HFF-Myc (cell line): Measurements from ENCODE around the gene SH3BP1.

Experiments
- DNase-seq: peaks from one replicate; pipeline ENCODE4 v3.0.0-alpha.2; 2011; ENCODE audit warnings: low read depth; ENCODE audit errors: extremely low read depth
- H3K4me3 ChIP-seq: replicated peaks from 2 replicates; pipeline ENCODE4 v1.5.1; 2011; ENCODE audit warnings: low read depth, mild to moderate bottlenecking, control low read depth, low read length
- CTCF ChIP-seq: IDR thresholded peaks from 2 replicates; pipeline ENCODE4 v1.5.1; 2012; ENCODE audit warnings: mild to moderate bottlenecking, low read depth, low read length, control low read depth; ENCODE audit errors: missing control alignments

The SH3BP1 gene

GRCh38 chr22:37680191-37680851, 40.9 kb downstream of the SH3BP1 start:
- no peak overlapping the region for H3K4me3 ChIP-seq
- TF ChIP-seq CTCF: no peak
- DNase-seq: no peak

GRCh38 chr22:37681001-37681424, 41.5 kb downstream of the SH3BP1 start:
- no peak for DNase-seq
- no peak for TF ChIP-seq CTCF
- H3K4me3 ChIP-seq: no peak overlapping the region

GRCh38 chr22:37681556-37682049, 42.1 kb downstream of the SH3BP1 start:
- DNase-seq: no peak
- no peak overlapping the region for H3K4me3 ChIP-seq
- peak; percentile 93 for TF ChIP-seq CTCF

- H3K4me3 ChIP-seq: no peak overlapping the region
- TF ChIP-seq CTCF: no peak
- no peak for DNase-seq
Measured at GRCh38 chr22:37684803-37685615, 45.5 kb downstream of the SH3BP1 start.

GRCh38 chr22:37686002-37686982, 46.8 kb downstream of the SH3BP1 start, which contains the start of gene NOL12:
TSS of gene NOL12 (plus strand) at chr22:37686343. CDS start at chr22:37686393, 50 bp downstream.
- H3K4me3 ChIP-seq: peak within 1 kb of the TSS; percentile 100
- no peak for TF ChIP-seq CTCF
- no peak for DNase-seq

- no peak overlapping the region for H3K4me3 ChIP-seq
- no peak for TF ChIP-seq CTCF
- no peak for DNase-seq
Measured at GRCh38 chr22:37690407-37690806, 50.9 kb downstream of the SH3BP1 start.
